ENCODE data around the gene BOD1L1. TPM values are rescaled to one million over a fixed set of nuclear protein-coding genes. Genes with fewer than 3 reads are reported as not detected.

BOD1L1 gene
- total RNA-seq, 2 experiments from 2014 or later = 32.2 to 34.8 TPM

GRCh38 chr4:13529128-13529919, 98.2 kb downstream of the BOD1L1 start:
- H3K27ac Mint-ChIP-seq = no peak overlapping the region
- H3K4me1 Mint-ChIP-seq = peaks cover 17% of the 10 kb centered on the region
- ChIA-PET CTCF (no interaction called here), POLR2A (no interaction called here)
- no peak for DNase-seq
- H3K4me3 Mint-ChIP-seq = no peak overlapping the region
- H3K9me3 Mint-ChIP-seq = peaks cover 8% of the 10 kb centered on the region
- peaks cover 92% of the 10 kb centered on the region for H3K27me3 Mint-ChIP-seq
- H3K36me3 Mint-ChIP-seq (ENCODE audit: low read depth) = peaks cover 12% of the 10 kb centered on the region

- no peak overlapping the region for H3K27ac Mint-ChIP-seq
- DNase-seq = no peak
- H3K9me3 Mint-ChIP-seq = peaks cover 8% of the 10 kb centered on the region
- peaks cover 12% of the 10 kb centered on the region for H3K36me3 Mint-ChIP-seq (ENCODE audit: low read depth)
- ChIA-PET CTCF (no interaction called here), POLR2A (no interaction called here)
- peaks cover 92% of the 10 kb centered on the region for H3K27me3 Mint-ChIP-seq
- no peak overlapping the region for H3K4me3 Mint-ChIP-seq
- peaks cover 17% of the 10 kb centered on the region for H3K4me1 Mint-ChIP-seq
Measured at GRCh38 chr4:13528821-13529127, 98.8 kb downstream of the BOD1L1 start.

GRCh38 chr4:13527981-13528820, 99.3 kb downstream of the BOD1L1 start:
- Mint-ChIP-seq H3K27me3 (peaks cover 92% of the 10 kb centered on the region), H3K4me3 (no peak overlapping the region), H3K36me3 (ENCODE audit: low read depth) (peaks cover 14% of the 10 kb centered on the region), H3K27ac (no peak overlapping the region), H3K9me3 (peaks cover 8% of the 10 kb centered on the region), H3K4me1 (peaks cover 18% of the 10 kb centered on the region)
- no peak for DNase-seq
- ChIA-PET POLR2A (interaction anchor here (0.8 to 1.6 kb wide), 3 partner anchors 16 to 100 kb away, joined by 3 to 5 read pairs (median 3); partner anchors contain the start of gene NKX3-2), CTCF (no interaction called here)

GRCh38 chr4:13527192-13527980, 100.1 kb downstream of the BOD1L1 start:
- no peak overlapping the region for H3K4me3 Mint-ChIP-seq
- peaks cover 16% of the 10 kb centered on the region for H3K36me3 Mint-ChIP-seq (ENCODE audit: low read depth)
- ChIA-PET POLR2A (interaction anchor here (0.8 to 1.6 kb wide), 4 partner anchors 9 to 101 kb away, joined by 3 to 5 read pairs (median 4); partner anchors contain the start of gene NKX3-2), CTCF (no interaction called here)
- H3K4me1 Mint-ChIP-seq = peaks cover 19% of the 10 kb centered on the region
- peaks cover 92% of the 10 kb centered on the region for H3K27me3 Mint-ChIP-seq
- H3K27ac Mint-ChIP-seq = no peak overlapping the region
- no peak for DNase-seq
- peaks cover 8% of the 10 kb centered on the region for H3K9me3 Mint-ChIP-seq

GRCh38 chr4:13526658-13527057, 100.9 kb downstream of the BOD1L1 start:
- CTCF ChIA-PET = no interaction called here

GRCh38 chr4:13525606-13526281, 101.8 kb downstream of the BOD1L1 start:
- DNase-seq = no peak
- Mint-ChIP-seq H3K9me3 (peaks cover 8% of the 10 kb centered on the region), H3K27ac (no peak overlapping the region), H3K4me3 (no peak overlapping the region), H3K4me1 (peaks cover 18% of the 10 kb centered on the region), H3K36me3 (ENCODE audit: low read depth) (peaks cover 16% of the 10 kb centered on the region), H3K27me3 (peaks cover 92% of the 10 kb centered on the region)
- POLR2A ChIA-PET = interaction anchor here (1.1 kb wide), 1 partner anchor 11 kb away, joined by 4 read pairs; no protein-coding TSS in a partner anchor
- CTCF ChIA-PET = interaction anchor here (1.4 kb wide), 1 partner anchor 15 kb away, joined by 5 read pairs; no protein-coding TSS in a partner anchor

More at GRCh38 chr4:13526658-13527057, 100.9 kb downstream of the BOD1L1 start:
- no peak for DNase-seq
- Mint-ChIP-seq H3K9me3 (peaks cover 8% of the 10 kb centered on the region), H3K27me3 (peaks cover 94% of the 10 kb centered on the region), H3K27ac (no peak overlapping the region), H3K4me1 (peaks cover 19% of the 10 kb centered on the region), H3K4me3 (no peak overlapping the region), H3K36me3 (ENCODE audit: low read depth) (peaks cover 16% of the 10 kb centered on the region)
- POLR2A ChIA-PET = interaction anchor here (1.1 kb wide), 1 partner anchor 10 kb away, joined by 4 read pairs; no protein-coding TSS in a partner anchor

- CTCF ChIA-PET = interaction anchor here (1.4 kb wide), 1 partner anchor 16 kb away, joined by 5 read pairs; no protein-coding TSS in a partner anchor
- DNase-seq = no peak
- no peak overlapping the region for H3K4me3 Mint-ChIP-seq
Measured at GRCh38 chr4:13524504-13525243, 102.9 kb downstream of the BOD1L1 start.

GRCh38 chr4:13523591-13524503, 103.7 kb downstream of the BOD1L1 start:
- no peak for DNase-seq
- peaks cover 84% of the 10 kb centered on the region for H3K27me3 Mint-ChIP-seq
- POLR2A ChIA-PET = no interaction called here
- H3K9me3 Mint-ChIP-seq = peaks cover 7% of the 10 kb centered on the region
- H3K4me1 Mint-ChIP-seq = peaks cover 16% of the 10 kb centered on the region
- peaks cover 15% of the 10 kb centered on the region for H3K36me3 Mint-ChIP-seq (ENCODE audit: low read depth)
- H3K27ac Mint-ChIP-seq = no peak overlapping the region
- H3K4me3 Mint-ChIP-seq = no peak overlapping the region
- CTCF ChIA-PET = no interaction called here

More at GRCh38 chr4:13524504-13525243, 102.9 kb downstream of the BOD1L1 start:
- no peak overlapping the region for H3K27ac Mint-ChIP-seq
- peaks cover 8% of the 10 kb centered on the region for H3K9me3 Mint-ChIP-seq
- H3K27me3 Mint-ChIP-seq = peaks cover 86% of the 10 kb centered on the region
- H3K4me1 Mint-ChIP-seq = peaks cover 18% of the 10 kb centered on the region
- POLR2A ChIA-PET = no interaction called here
- peaks cover 16% of the 10 kb centered on the region for H3K36me3 Mint-ChIP-seq (ENCODE audit: low read depth)

- Mint-ChIP-seq H3K9me3 (peaks cover 6% of the 10 kb centered on the region), H3K4me1 (peaks cover 8% of the 10 kb centered on the region), H3K27me3 (peaks cover 80% of the 10 kb centered on the region), H3K4me3 (no peak overlapping the region), H3K27ac (no peak overlapping the region), H3K36me3 (ENCODE audit: low read depth) (peaks cover 8% of the 10 kb centered on the region)
- DNase-seq = no peak
- CTCF ChIA-PET = no interaction called here
- POLR2A ChIA-PET = no interaction called here
Measured at GRCh38 chr4:13523105-13523477, 104.4 kb downstream of the BOD1L1 start.

- ChIA-PET POLR2A (no interaction called here), CTCF (interaction anchor here (0.6 kb wide), 1 partner anchor 12 kb away, joined by 3 read pairs; no protein-coding TSS in a partner anchor)
- Mint-ChIP-seq H3K4me3 (no peak overlapping the region), H3K27ac (no peak overlapping the region), H3K27me3 (peaks cover 75% of the 10 kb centered on the region), H3K9me3 (peaks cover 6% of the 10 kb centered on the region), H3K4me1 (peaks cover 6% of the 10 kb centered on the region), H3K36me3 (ENCODE audit: low read depth) (peaks cover 7% of the 10 kb centered on the region)
- DNase-seq = no peak
Measured at GRCh38 chr4:13522282-13523104, 105.0 kb downstream of the BOD1L1 start.

Measured in activated CD4-positive, alpha-beta memory T cell treated with anti-CD3 and anti-CD28 coated beads, Interleukin-2, amount 10 ng/mL, durations not matched to agents 7 days and 5 days (primary cell).